OCI-LY1 (cell line): ENCODE data around the gene TM4SF4.

Experiments
- H2AFZ ChIP-seq: fragments of 200-600 bp; sonication (generic), shearing (Covaris generic); 2 replicates; pipeline ENCODE4 v1.6.0; 2014; ENCODE audit warnings: antibody characterized with exemption, mild to moderate bottlenecking, low read length
- H3F3A ChIP-seq: fragments of 200-600 bp; sonication (generic), shearing (Covaris generic); 2 replicates; pipeline ENCODE4 v1.6.0; 2014; ENCODE audit warnings: mild to moderate bottlenecking, antibody characterized with exemption, low read length, moderate library complexity; ENCODE audit not compliant: insufficient read depth
- H3K27ac ChIP-seq: fragments of 200-600 bp; sonication (generic); 2 replicates; pipeline ENCODE4 v1.5.1; 2014; ENCODE audit warnings: low read length, mixed run types, mild to moderate bottlenecking, low read depth; ENCODE audit not compliant: poor library complexity, severe bottlenecking
- H3K27me3 ChIP-seq: fragments of 200-600 bp; sonication (generic); 2 replicates; pipeline ENCODE4 v1.6.0; 2014; ENCODE audit warnings: antibody characterized with exemption, mild to moderate bottlenecking, low read length, moderate library complexity; ENCODE audit not compliant: insufficient read depth
- H3K36me3 ChIP-seq: fragments of 200-600 bp; sonication (generic); 2 replicates; pipeline ENCODE4 v1.6.1; 2014; ENCODE audit warnings: mild to moderate bottlenecking, antibody characterized with exemption, low read length, moderate library complexity, mixed read lengths; ENCODE audit not compliant: insufficient read depth
- H3K4me1 ChIP-seq: fragments of 200-600 bp; sonication (generic); 2 replicates; pipeline ENCODE4 v1.5.1; 2014; ENCODE audit warnings: mild to moderate bottlenecking, low read length, moderate library complexity; ENCODE audit not compliant: insufficient read depth, severe bottlenecking
- H3K4me2 ChIP-seq: fragments of 200-600 bp; sonication (generic), shearing (Covaris generic); 2 replicates; pipeline ENCODE4 v1.6.1; 2014; ENCODE audit warnings: low read length
- H3K4me3 ChIP-seq: fragments of 200-600 bp; sonication (generic); 2 replicates; pipeline ENCODE4 v1.5.1; 2014; ENCODE audit warnings: low read length, low read depth, mild to moderate bottlenecking, mixed read lengths; ENCODE audit not compliant: poor library complexity, severe bottlenecking
- H3K79me2 ChIP-seq: fragments of 200-600 bp; shearing (Covaris generic); 2 replicates; pipeline ENCODE4 v1.6.1; 2016; ENCODE audit warnings: mixed run types, low read length, mixed read lengths; ENCODE audit not compliant: insufficient read depth
- H3K9ac ChIP-seq: fragments of 200-600 bp; sonication (generic), shearing (Covaris generic); 2 replicates; pipeline ENCODE4 v1.6.1; 2014; ENCODE audit warnings: mild to moderate bottlenecking, low read length, mixed read lengths
- H3K9me2 ChIP-seq: fragments of 200-600 bp; sonication (generic), shearing (Covaris generic); 2 replicates; pipeline ENCODE4 v1.6.1; 2014; ENCODE audit warnings: low read depth, mild to moderate bottlenecking, low read length, mixed read lengths
- H3K9me3 ChIP-seq: fragments of 200-600 bp; shearing (Covaris generic); 2 replicates; pipeline ENCODE4 v1.6.1; 2014; ENCODE audit warnings: low read length, mixed read lengths
- H4K20me1 ChIP-seq: fragments of 200-600 bp; sonication (generic), shearing (Covaris generic); 2 replicates; pipeline ENCODE4 v1.6.0; 2016; ENCODE audit warnings: mild to moderate bottlenecking, low read length; ENCODE audit not compliant: insufficient read depth
- EZH2 ChIP-seq: fragments of 200-600 bp; sonication (generic), shearing (Covaris generic); IDR thresholded peaks from 2 replicates; pipeline ENCODE4 v1.8.0; 2017; ENCODE audit warnings: borderline replicate concordance, mixed run types, mild to moderate bottlenecking, antibody characterized with exemption, low read length, moderate library complexity, mixed read lengths
- TF ChIP-seq, protein P1 (sequence below): fragments of 200-600 bp; sonication (generic), shearing (Covaris generic); IDR thresholded peaks from 2 replicates; pipeline ENCODE4 v1.5.1; 2017; ENCODE audit warnings: mild to moderate bottlenecking, antibody characterized with exemption, low read length, moderate library complexity, mixed read lengths

TM4SF4 gene

GRCh38 chr3:149541091-149541491, 66.6 kb downstream of the TM4SF4 start:
- Histone ChIP-seq H3K9me3 (no peaks in the 10 kb centered on the region), H3K9ac (no peak overlapping the region), H3K4me1 (no peaks in the 10 kb centered on the region), H3K79me2 (no peaks in the 10 kb centered on the region), H3F3A (no peaks in the 10 kb centered on the region), H3K4me3 (no peak overlapping the region), H3K9me2 (no peaks in the 10 kb centered on the region), H3K36me3 (no peaks in the 10 kb centered on the region), H2AFZ (no peak overlapping the region), H3K27me3 (no peaks in the 10 kb centered on the region), H3K27ac (no peak overlapping the region), H4K20me1 (no peaks in the 10 kb centered on the region), H3K4me2 (no peak overlapping the region)
- no peak for TF ChIP-seq EZH2

DNA sequence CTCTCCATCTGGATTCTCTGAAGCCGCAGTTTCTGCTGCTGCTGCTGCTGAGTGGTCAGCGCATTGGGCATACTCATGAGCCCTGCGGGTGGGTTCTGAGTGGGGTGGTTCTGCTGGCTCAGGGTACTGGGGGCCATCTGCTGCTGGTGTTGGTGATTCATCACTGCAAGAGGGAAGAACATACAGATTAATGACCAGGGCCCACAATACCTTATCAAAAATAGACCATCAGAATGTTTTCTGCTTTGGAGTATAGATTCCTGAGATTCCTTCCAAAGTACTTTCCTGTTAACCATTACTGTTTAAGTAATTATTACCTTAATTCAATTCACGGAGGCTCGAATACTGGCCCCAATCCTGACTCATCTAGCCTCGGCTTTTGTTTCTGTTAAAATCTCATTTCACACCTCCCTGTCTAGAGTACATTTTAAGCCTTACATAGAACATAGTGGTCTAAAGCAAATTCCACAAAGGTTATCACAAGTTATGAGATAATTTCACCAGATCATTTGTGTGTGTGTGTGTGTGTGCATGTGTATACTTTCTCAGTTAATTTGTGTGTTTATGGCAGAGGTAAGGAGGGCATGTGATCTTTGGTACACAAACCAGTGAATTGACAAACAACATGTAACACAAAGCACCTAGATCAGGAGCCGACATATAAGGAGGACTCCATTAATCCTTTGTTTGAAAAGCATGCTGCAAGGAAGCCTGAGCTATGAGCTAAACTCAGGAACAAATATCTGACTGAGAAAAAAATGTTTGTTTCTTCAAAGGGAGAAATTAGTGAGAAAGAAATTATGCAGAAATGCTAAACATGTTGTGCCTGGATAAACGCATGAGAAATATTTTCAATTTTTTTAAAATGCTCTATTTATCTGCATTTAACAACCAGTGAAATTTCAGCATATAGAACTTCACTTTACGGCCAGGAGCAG, 68.1 kb downstream of the TM4SF4 start:
- no peaks in the 10 kb centered on the region for H3K9me3 ChIP-seq
- H3K4me2 ChIP-seq, result no peak overlapping the region
- no peaks in the 10 kb centered on the region for H3K9me2 ChIP-seq
- no peaks in the 10 kb centered on the region for H3K79me2 ChIP-seq
- H3K4me1 ChIP-seq, result no peaks in the 10 kb centered on the region
- H3K36me3 ChIP-seq, result no peaks in the 10 kb centered on the region
- no peaks in the 10 kb centered on the region for H3F3A ChIP-seq
- TF ChIP-seq, protein P1, sequence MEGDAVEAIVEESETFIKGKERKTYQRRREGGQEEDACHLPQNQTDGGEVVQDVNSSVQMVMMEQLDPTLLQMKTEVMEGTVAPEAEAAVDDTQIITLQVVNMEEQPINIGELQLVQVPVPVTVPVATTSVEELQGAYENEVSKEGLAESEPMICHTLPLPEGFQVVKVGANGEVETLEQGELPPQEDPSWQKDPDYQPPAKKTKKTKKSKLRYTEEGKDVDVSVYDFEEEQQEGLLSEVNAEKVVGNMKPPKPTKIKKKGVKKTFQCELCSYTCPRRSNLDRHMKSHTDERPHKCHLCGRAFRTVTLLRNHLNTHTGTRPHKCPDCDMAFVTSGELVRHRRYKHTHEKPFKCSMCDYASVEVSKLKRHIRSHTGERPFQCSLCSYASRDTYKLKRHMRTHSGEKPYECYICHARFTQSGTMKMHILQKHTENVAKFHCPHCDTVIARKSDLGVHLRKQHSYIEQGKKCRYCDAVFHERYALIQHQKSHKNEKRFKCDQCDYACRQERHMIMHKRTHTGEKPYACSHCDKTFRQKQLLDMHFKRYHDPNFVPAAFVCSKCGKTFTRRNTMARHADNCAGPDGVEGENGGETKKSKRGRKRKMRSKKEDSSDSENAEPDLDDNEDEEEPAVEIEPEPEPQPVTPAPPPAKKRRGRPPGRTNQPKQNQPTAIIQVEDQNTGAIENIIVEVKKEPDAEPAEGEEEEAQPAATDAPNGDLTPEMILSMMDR, result no peak
- TF ChIP-seq EZH2, result no peak
- H4K20me1 ChIP-seq, result no peaks in the 10 kb centered on the region
- no peak overlapping the region for H3K4me3 ChIP-seq
- no peaks in the 10 kb centered on the region for H3K27me3 ChIP-seq
- no peak overlapping the region for H3K9ac ChIP-seq
- no peak overlapping the region for H3K27ac ChIP-seq
- H2AFZ ChIP-seq, result no peak overlapping the region

GRCh38 chr3:149545049-149545448, 70.6 kb downstream of the TM4SF4 start:
- no peaks in the 10 kb centered on the region for H3K79me2 ChIP-seq
- no peaks in the 10 kb centered on the region for H3K27me3 ChIP-seq
- H3F3A ChIP-seq, result no peaks in the 10 kb centered on the region
- H3K9ac ChIP-seq, result no peak overlapping the region
- H3K27ac ChIP-seq, result no peak overlapping the region
- H2AFZ ChIP-seq, result no peak overlapping the region
- no peaks in the 10 kb centered on the region for H4K20me1 ChIP-seq
- no peaks in the 10 kb centered on the region for H3K36me3 ChIP-seq
- TF ChIP-seq, protein P1, result no peak
- no peak for TF ChIP-seq EZH2
- no peaks in the 10 kb centered on the region for H3K9me3 ChIP-seq
- no peaks in the 10 kb centered on the region for H3K4me1 ChIP-seq
- H3K4me2 ChIP-seq, result no peak overlapping the region
- no peaks in the 10 kb centered on the region for H3K9me2 ChIP-seq
- H3K4me3 ChIP-seq, result no peak overlapping the region

DNA sequence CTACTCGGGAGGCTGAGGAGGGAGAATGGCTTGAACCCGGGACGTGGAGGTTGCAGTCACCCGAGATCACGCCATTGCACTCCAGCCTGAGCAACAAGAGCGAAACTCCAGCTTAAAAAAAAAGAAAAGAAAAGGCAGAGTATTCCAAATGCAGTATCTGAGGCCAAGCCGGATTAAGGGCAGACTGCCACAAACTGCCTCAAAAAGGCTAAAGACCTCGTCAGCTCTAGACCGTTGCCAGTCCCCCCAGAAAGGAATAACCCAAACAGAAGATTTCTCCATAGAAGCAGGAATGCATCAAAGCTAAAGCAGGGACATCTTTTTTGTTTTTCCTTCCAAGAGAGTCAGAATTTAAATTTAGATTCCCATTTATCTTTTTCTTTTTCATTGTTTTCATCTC, 72.9 kb downstream of the TM4SF4 start:
- no peak overlapping the region for H2AFZ ChIP-seq
- H3K4me1 ChIP-seq, result peaks cover 1% of the 10 kb centered on the region
- H3K4me2 ChIP-seq, result no peak overlapping the region
- no peaks in the 10 kb centered on the region for H3F3A ChIP-seq
- no peaks in the 10 kb centered on the region for H3K36me3 ChIP-seq
- no peaks in the 10 kb centered on the region for H3K27me3 ChIP-seq
- H3K9me3 ChIP-seq, result no peaks in the 10 kb centered on the region
- no peaks in the 10 kb centered on the region for H3K9me2 ChIP-seq
- TF ChIP-seq, protein P1, result no peak
- TF ChIP-seq EZH2, result no peak
- no peaks in the 10 kb centered on the region for H4K20me1 ChIP-seq
- no peak overlapping the region for H3K4me3 ChIP-seq
- no peak overlapping the region for H3K9ac ChIP-seq
- no peaks in the 10 kb centered on the region for H3K79me2 ChIP-seq
- no peak overlapping the region for H3K27ac ChIP-seq
